GM23338 (cell line): Measurements from ENCODE around the gene ANKS1B. TPM values are rescaled to one million over a fixed set of nuclear protein-coding genes. Genes with fewer than 3 reads are reported as not detected.

ENCODE experiments used
- ATAC-seq: fragments of 200-7000 bp; cut with Tn5 transposase; 3 replicates; pipeline ENCODE4 v1.9.1; 2020
- DNase-seq: peaks from one replicate; pipeline ENCODE4 v3.0.0-alpha.2; 2015; ENCODE audit warnings: low spot score
- H2AFZ ChIP-seq: fragments of 200-600 bp; sonication (generic); 2 replicates; pipeline ENCODE4 v1.8.0; 2016; ENCODE audit warnings: antibody characterized with exemption, mild to moderate bottlenecking, moderate library complexity
- H3F3A ChIP-seq: fragments of 200-600 bp; sonication (generic); replicated peaks from 2 replicates; pipeline ENCODE4 v1.8.0; 2017; ENCODE audit warnings: antibody characterized with exemption, mixed run types, low read depth
- H3K27ac ChIP-seq: fragments of 200-600 bp; sonication (generic); 2 replicates; pipeline ENCODE4 v1.6.1; 2016; ENCODE audit warnings: low read depth
- H3K27me3 ChIP-seq: fragments of 200-600 bp; sonication (generic); 2 replicates; pipeline ENCODE4 v1.8.0; 2016; ENCODE audit warnings: mild to moderate bottlenecking, mixed run types, moderate library complexity; ENCODE audit not compliant: insufficient read depth
- H3K36me3 ChIP-seq: fragments of 200-600 bp; sonication (generic); 2 replicates; pipeline ENCODE4 v1.8.0; 2016; ENCODE audit warnings: mild to moderate bottlenecking; ENCODE audit not compliant: insufficient read depth
- H3K4me1 ChIP-seq: fragments of 200-600 bp; sonication (generic); 2 replicates; pipeline ENCODE4 v1.8.0; 2016; ENCODE audit warnings: mild to moderate bottlenecking, moderate library complexity; ENCODE audit not compliant: insufficient read depth
- H3K4me2 ChIP-seq: fragments of 200-600 bp; sonication (generic); 2 replicates; pipeline ENCODE4 v1.7.1; 2017; ENCODE audit warnings: mixed run types
- H3K4me3 ChIP-seq: fragments of 200-600 bp; sonication (generic); 2 replicates; pipeline ENCODE4 v1.6.1; 2016; ENCODE audit warnings: mixed run types
- H3K79me2 ChIP-seq: fragments of 200-600 bp; sonication (generic); replicated peaks from 2 replicates; pipeline ENCODE4 v1.8.0; 2017; ENCODE audit warnings: mild to moderate bottlenecking; ENCODE audit not compliant: insufficient read depth
- H3K9me2 ChIP-seq: fragments of 200-600 bp; sonication (generic); 2 replicates; pipeline ENCODE4 v1.8.0; 2017; ENCODE audit not compliant: insufficient read depth
- H4K20me1 ChIP-seq: fragments of 200-600 bp; sonication (generic); replicated peaks from 2 replicates; pipeline ENCODE4 v1.8.0; 2017; ENCODE audit warnings: mild to moderate bottlenecking; ENCODE audit not compliant: insufficient read depth
- H3K27ac Mint-ChIP-seq: 2 replicates; pipeline ENCODE4 v1.8.0; 2020; ENCODE audit warnings: inconsistent platforms, mild to moderate bottlenecking, moderate library complexity, mixed read lengths
- H3K27me3 Mint-ChIP-seq: 3 replicates; pipeline ENCODE4 v1.8.0; 2022; ENCODE audit warnings: low read depth, mild to moderate bottlenecking, moderate library complexity, mixed read lengths, inconsistent platforms; ENCODE audit not compliant: insufficient read depth, poor library complexity
- H3K36me3 Mint-ChIP-seq: 3 replicates; pipeline ENCODE4 v1.8.0; 2021; ENCODE audit warnings: low read depth, mild to moderate bottlenecking, inconsistent platforms, moderate library complexity, mixed read lengths
- H3K4me1 Mint-ChIP-seq: 3 replicates; pipeline ENCODE4 v1.8.0; 2020; ENCODE audit warnings: mild to moderate bottlenecking, inconsistent platforms, mixed read lengths
- H3K4me3 Mint-ChIP-seq: 3 replicates; pipeline ENCODE4 v1.8.0; 2021; ENCODE audit warnings: moderate library complexity, mild to moderate bottlenecking, inconsistent platforms, mixed read lengths
- H3K9me3 Mint-ChIP-seq: 3 replicates; pipeline ENCODE4 v1.8.0; 2020; ENCODE audit warnings: moderate library complexity, mild to moderate bottlenecking, inconsistent platforms, mixed read lengths
- CREB1 ChIP-seq: fragments of 250-450 bp; sonication (Bioruptor Pico); IDR thresholded peaks from 2 replicates; pipeline ENCODE4 v1.5.0; 2020; ENCODE audit warnings: low read depth, mild to moderate bottlenecking, moderate library complexity
- CTCF ChIP-seq, 2 experiments: fragments of 200-600 bp in 1 of 2; sonication (generic) in 1 of 2; conservative IDR thresholded peaks; 2 replicates each; pipeline versions ENCODE4 v1.5.1 to v1.6.1; 2016 to 2017; ENCODE audit warnings: antibody characterized with exemption in 2 of 2, low read depth in 2 of 2, mild to moderate bottlenecking in 2 of 2, moderate library complexity in 1 of 2
- ETS1 ChIP-seq: IDR thresholded peaks from 2 replicates; pipeline ENCODE4 v1.6.1; 2016; ENCODE audit warnings: antibody characterized with exemption
- JUNB ChIP-seq: IDR thresholded peaks from one replicate; pipeline ENCODE4 v1.6.1; 2016; ENCODE audit warnings: antibody characterized with exemption; ENCODE audit not compliant: unreplicated experiment
- NANOG ChIP-seq: IDR thresholded peaks from 2 replicates; pipeline ENCODE4 v1.6.1; 2016; ENCODE audit warnings: antibody characterized with exemption, borderline replicate concordance
- POLR2AphosphoS5 ChIP-seq: IDR thresholded peaks from 2 replicates; pipeline ENCODE4 v1.6.1; 2016; ENCODE audit warnings: antibody characterized with exemption, low read depth
- REST ChIP-seq: IDR thresholded peaks from one replicate; pipeline ENCODE4 v1.6.1; 2018; ENCODE audit warnings: antibody characterized with exemption; ENCODE audit not compliant: unreplicated experiment
- ZNF114 ChIP-seq: fragments of 250-450 bp; sonication (Bioruptor Pico); IDR thresholded peaks from 2 replicates; pipeline ENCODE4 v1.5.0; 2020; ENCODE audit warnings: mild to moderate bottlenecking, moderate library complexity
- ZNF331 ChIP-seq: fragments of 250-450 bp; sonication (Bioruptor Pico); IDR thresholded peaks from 2 replicates; pipeline ENCODE4 v1.5.0; 2020; ENCODE audit warnings: low read depth, mild to moderate bottlenecking, moderate library complexity
- polyA plus RNA-seq: library from polyadenylated mRNA; unstranded; fragments of >200 nt; fragmentation: Nextera tagmentation; extraction: Ambion mirVana; gene quantifications from 2 replicates; pipeline ENCODE4 v1.2.1, GENCODE V29; 2016
- total RNA-seq: library from RNA; depleted of rRNA; stranded (reverse); fragments of >200 nt; shearing (Covaris generic); gene quantifications from 2 replicates; pipeline ENCODE4 v1.2.3, GENCODE V29; 2014

Gene ANKS1B
- total and polyA plus RNA-seq, 2 experiments from 2014 or later = 4.3 to 5.8 TPM

- TF ChIP-seq CTCF (conservative IDR thresholded peaks at IDR 0.05; ENCODE audit: low read depth in 2 of 2) (no peak), POLR2AphosphoS5 (no peak), REST (no peak), NANOG (no peak), ZNF331 (CRISPR knock-in tag) (no peak), ETS1 (no peak)
These were observed 838.0 kb downstream of the ANKS1B start (continued) for GRCh38 chr12:99146730-99147129.

GRCh38 chr12:99146185-99146584 is 838.6 kb downstream of the ANKS1B start:
- H3K27me3 ChIP-seq = no peaks in the 10 kb centered on the region
- H3K9me2 ChIP-seq = 0 out of 2 replicates have a peak, but pooled peaks cover 11% of the 10 kb centered on the region
- Mint-ChIP-seq H3K9me3 (peaks cover 10% of the 10 kb centered on the region; the same call in 2 of the 3 replicates), H3K4me3 (no peak overlapping the region), H3K27me3 (no peaks in the 10 kb centered on the region), H3K36me3 (peaks cover 24% of the 10 kb centered on the region; the same call in 2 of the 3 replicates), H3K27ac (no peak overlapping the region), H3K4me1 (no peaks in the 10 kb centered on the region)
- no peak for ATAC-seq
- H3K4me3 ChIP-seq = no peak overlapping the region
- no peaks in the 10 kb centered on the region for H4K20me1 ChIP-seq
- no peaks in the 10 kb centered on the region for H3K79me2 ChIP-seq
- DNase-seq = no peak
- 0 out of 2 replicates have a peak, but pooled peaks cover 4% of the 10 kb centered on the region for H3K36me3 ChIP-seq
- no peaks in the 10 kb centered on the region for H3K4me1 ChIP-seq
- no peak overlapping the region for H3K27ac ChIP-seq
- no peaks in the 10 kb centered on the region for H3F3A ChIP-seq
- H2AFZ ChIP-seq = no peak overlapping the region
- H3K4me2 ChIP-seq = no peak overlapping the region
- TF ChIP-seq REST = no peak
- TF ChIP-seq NANOG = no peak
- no peak for TF ChIP-seq POLR2AphosphoS5
- TF ChIP-seq JUNB = no peak
- no peak for TF ChIP-seq CREB1 (CRISPR knock-in tag)
- no peak for TF ChIP-seq ZNF114 (CRISPR knock-in tag)
